PC-9 (cell line): ENCODE data around the gene ZBTB4. TPM values are rescaled to one million over a fixed set of nuclear protein-coding genes. Genes with fewer than 3 reads are reported as not detected.

Source experiments
- BruUV-seq: library from RNA; stranded (reverse); fragments of 400-500 nt; replicated peaks from 2 replicates; lab custom pipeline; 2021; lab: Mats Ljungman, UMichigan
- CTCF ChIA-PET: fragments of 300-600 bp; sonication (Branson Sonifier 250); formaldehyde crosslinking; loops from one replicate; lab custom pipeline; 2022; ENCODE audit warnings: antibody characterized with exemption; lab: Charles Lee
- POLR2A ChIA-PET: fragments of 300-600 bp; sonication (Branson Sonifier 250); formaldehyde crosslinking; loops from one replicate; lab custom pipeline; 2022; ENCODE audit warnings: antibody characterized with exemption; ENCODE audit not compliant: unreplicated experiment; lab: Charles Lee
- DNase-seq, 2 experiments: peaks; one replicate each; pipeline versions ENCODE4 v3.0.0 to v3.0.0-alpha.2; 2015 to 2022; ENCODE audit warnings: mixed read lengths in 1 of 2
- H2AFZ ChIP-seq: fragments of 200-600 bp; sonication (generic); 2 replicates; pipeline ENCODE4 v1.8.1; 2017; ENCODE audit warnings: antibody characterized with exemption
- H3F3A ChIP-seq: fragments of 200-600 bp; sonication (generic); 2 replicates; pipeline ENCODE4 v1.8.1; 2017; ENCODE audit warnings: antibody characterized with exemption, mild to moderate bottlenecking, low read depth; ENCODE audit not compliant: insufficient read depth
- H3K27ac ChIP-seq: fragments of 200-600 bp; sonication (generic); 2 replicates; pipeline ENCODE4 v1.6.1; 2016; ENCODE audit warnings: mixed run types
- H3K27me3 ChIP-seq: fragments of 200-600 bp; sonication (generic); 2 replicates; pipeline ENCODE4 v1.6.1; 2016; ENCODE audit warnings: low read depth, mixed run types; ENCODE audit not compliant: insufficient read depth
- H3K36me3 ChIP-seq: fragments of 200-600 bp; sonication (generic); 2 replicates; pipeline ENCODE4 v1.6.1; 2016; ENCODE audit warnings: low read depth, mixed run types
- H3K4me1 ChIP-seq: fragments of 200-600 bp; sonication (generic); replicated peaks from 2 replicates; pipeline ENCODE4 v1.6.1; 2016; ENCODE audit warnings: mixed run types; ENCODE audit not compliant: insufficient read depth
- H3K4me2 ChIP-seq: fragments of 200-600 bp; sonication (generic); 2 replicates; pipeline ENCODE4 v1.6.1; 2017; ENCODE audit warnings: mixed run types
- H3K4me3 ChIP-seq: fragments of 200-600 bp; sonication (generic); 2 replicates; pipeline ENCODE4 v1.6.1; 2016; ENCODE audit warnings: mixed run types
- H3K79me2 ChIP-seq: fragments of 200-600 bp; sonication (generic); 2 replicates; pipeline ENCODE4 v1.6.1; 2017; ENCODE audit warnings: low read depth, mixed run types
- H3K9me2 ChIP-seq: fragments of 200-600 bp; sonication (generic); 2 replicates; pipeline ENCODE4 v1.8.1; 2017; ENCODE audit warnings: mild to moderate bottlenecking; ENCODE audit not compliant: insufficient read depth
- H3K9me3 ChIP-seq: fragments of 200-600 bp; sonication (generic); 2 replicates; pipeline ENCODE4 v1.8.1; 2016; ENCODE audit warnings: low read depth; ENCODE audit not compliant: insufficient read depth
- H4K20me1 ChIP-seq: fragments of 200-600 bp; sonication (generic); 2 replicates; pipeline ENCODE4 v1.8.1; 2017; ENCODE audit not compliant: insufficient read depth
- EZH2 ChIP-seq: fragments of 200-600 bp; sonication (generic); IDR thresholded peaks from 2 replicates; pipeline ENCODE4 v1.8.0; 2017; ENCODE audit warnings: antibody characterized with exemption, low read depth
- intact Hi-C: fragments of 100-400 bp; cut with micrococcal nuclease; formaldehyde crosslinking; loops from one replicate; pipeline ENCODE4 v1.10.0; 2022; ENCODE audit not compliant: unreplicated experiment
- total RNA-seq: library from RNA; stranded (reverse); gene quantifications from 2 replicates; pipeline ENCODE4 v1.2.3, GENCODE V29; 2021
- TF ChIP-seq, protein P1 (sequence below): fragments of 200-600 bp; sonication (generic); conservative IDR thresholded peaks from 2 replicates; pipeline ENCODE4 v1.6.1; 2017; ENCODE audit warnings: mixed run types, antibody characterized with exemption, mild to moderate bottlenecking, moderate library complexity

Gene ZBTB4
- total RNA-seq, 1 experiment from 2014 or later = 54.0 TPM

DNA sequence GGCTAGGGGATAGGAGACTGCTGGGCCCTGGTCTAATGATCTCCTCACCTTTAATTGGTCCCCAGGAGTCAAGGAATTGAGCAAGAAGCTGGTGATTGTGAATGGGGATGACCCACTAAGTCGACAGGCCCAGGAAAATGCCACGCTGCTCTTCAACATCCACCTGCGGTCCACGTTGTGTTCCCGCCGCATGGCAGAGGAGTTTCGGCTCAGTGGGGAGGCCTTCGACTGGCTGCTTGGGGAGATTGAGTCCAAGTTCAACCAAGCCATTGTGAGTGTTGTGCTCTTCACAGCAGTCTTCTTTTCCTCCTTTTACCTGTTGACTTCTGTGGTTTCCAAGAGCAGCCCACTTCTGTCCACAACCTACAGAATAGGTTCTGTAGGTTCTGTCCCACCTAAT lies 24.1 kb upstream of the ZBTB4 start:
- Histone ChIP-seq H3F3A (peaks cover 5% of the 10 kb centered on the region; the same call in 1 of the 2 replicates), H3K27me3 (no peaks in the 10 kb centered on the region), H3K79me2 (no peaks in the 10 kb centered on the region), H3K36me3 (peaks cover 8% of the 10 kb centered on the region; the same call in 1 of the 2 replicates), H3K9me2 (no peaks in the 10 kb centered on the region), H3K27ac (no peak overlapping the region), H4K20me1 (no peaks in the 10 kb centered on the region), H3K4me1 (no peaks in the 10 kb centered on the region), H3K9me3 (no peaks in the 10 kb centered on the region), H2AFZ (no peak overlapping the region), H3K4me2 (no peak overlapping the region), H3K4me3 (no peak overlapping the region)
- TF ChIP-seq, protein P1, sequence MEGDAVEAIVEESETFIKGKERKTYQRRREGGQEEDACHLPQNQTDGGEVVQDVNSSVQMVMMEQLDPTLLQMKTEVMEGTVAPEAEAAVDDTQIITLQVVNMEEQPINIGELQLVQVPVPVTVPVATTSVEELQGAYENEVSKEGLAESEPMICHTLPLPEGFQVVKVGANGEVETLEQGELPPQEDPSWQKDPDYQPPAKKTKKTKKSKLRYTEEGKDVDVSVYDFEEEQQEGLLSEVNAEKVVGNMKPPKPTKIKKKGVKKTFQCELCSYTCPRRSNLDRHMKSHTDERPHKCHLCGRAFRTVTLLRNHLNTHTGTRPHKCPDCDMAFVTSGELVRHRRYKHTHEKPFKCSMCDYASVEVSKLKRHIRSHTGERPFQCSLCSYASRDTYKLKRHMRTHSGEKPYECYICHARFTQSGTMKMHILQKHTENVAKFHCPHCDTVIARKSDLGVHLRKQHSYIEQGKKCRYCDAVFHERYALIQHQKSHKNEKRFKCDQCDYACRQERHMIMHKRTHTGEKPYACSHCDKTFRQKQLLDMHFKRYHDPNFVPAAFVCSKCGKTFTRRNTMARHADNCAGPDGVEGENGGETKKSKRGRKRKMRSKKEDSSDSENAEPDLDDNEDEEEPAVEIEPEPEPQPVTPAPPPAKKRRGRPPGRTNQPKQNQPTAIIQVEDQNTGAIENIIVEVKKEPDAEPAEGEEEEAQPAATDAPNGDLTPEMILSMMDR = no peak
- no peak for TF ChIP-seq EZH2
- BruUV-seq = no TSS peak
- intact Hi-C loops = loop anchor here (5.0 kb wide), 2 partner anchors 66 to 146 kb away; partner anchors contain the start of genes FGF11, TMEM102 and TMEM95
- POLR2A ChIA-PET = no interaction called here
- DNase-seq = no peak
- CTCF ChIA-PET = interaction anchor here (0.6 kb wide), 1 partner anchor 39 kb away, joined by 4 read pairs; no protein-coding TSS in a partner anchor

DNA sequence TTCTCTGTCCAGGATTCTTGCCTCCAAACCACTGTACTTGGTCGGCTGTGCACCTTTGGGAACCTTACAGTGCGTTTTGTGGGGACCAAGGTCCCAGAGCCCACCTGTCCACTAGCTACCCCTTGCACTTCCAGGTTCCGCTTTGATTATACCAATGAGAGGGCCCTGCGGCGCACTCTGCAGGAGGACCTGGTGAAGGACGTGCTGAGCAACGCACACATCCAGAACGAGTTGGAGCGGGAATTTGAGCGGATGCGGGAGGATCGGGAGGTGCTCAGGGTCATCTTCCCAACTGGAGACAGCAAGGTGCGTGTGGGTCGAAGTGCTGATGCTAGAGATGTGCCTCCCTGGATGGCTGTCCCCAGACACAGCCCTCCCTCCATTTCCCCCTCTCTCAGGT lies 23.6 kb upstream of the ZBTB4 start:
- no TSS peak for BruUV-seq
- no peak for TF ChIP-seq EZH2
- TF ChIP-seq, protein P1 = peak; percentile 31; the same call in 1 of the 2 replicates
- H2AFZ ChIP-seq = no peak overlapping the region
- ChIA-PET POLR2A (no interaction called here), CTCF (no interaction called here)
- H3F3A ChIP-seq = peaks cover 5% of the 10 kb centered on the region; the same call in 1 of the 2 replicates
- no peaks in the 10 kb centered on the region for H4K20me1 ChIP-seq
- H3K4me1 ChIP-seq = no peaks in the 10 kb centered on the region
- DNase-seq = no peak
- no peaks in the 10 kb centered on the region for H3K79me2 ChIP-seq
- H3K9me2 ChIP-seq = no peaks in the 10 kb centered on the region
- H3K27me3 ChIP-seq = no peaks in the 10 kb centered on the region
- no peak overlapping the region for H3K4me3 ChIP-seq
- H3K27ac ChIP-seq = no peak overlapping the region
- intact Hi-C loops = loop anchor here (5.0 kb wide), 2 partner anchors 66 to 146 kb away; partner anchors contain the start of genes FGF11, TMEM102 and TMEM95
- H3K36me3 ChIP-seq = peaks cover 8% of the 10 kb centered on the region; the same call in 1 of the 2 replicates
- no peak overlapping the region for H3K4me2 ChIP-seq
- H3K9me3 ChIP-seq = no peaks in the 10 kb centered on the region

DNA sequence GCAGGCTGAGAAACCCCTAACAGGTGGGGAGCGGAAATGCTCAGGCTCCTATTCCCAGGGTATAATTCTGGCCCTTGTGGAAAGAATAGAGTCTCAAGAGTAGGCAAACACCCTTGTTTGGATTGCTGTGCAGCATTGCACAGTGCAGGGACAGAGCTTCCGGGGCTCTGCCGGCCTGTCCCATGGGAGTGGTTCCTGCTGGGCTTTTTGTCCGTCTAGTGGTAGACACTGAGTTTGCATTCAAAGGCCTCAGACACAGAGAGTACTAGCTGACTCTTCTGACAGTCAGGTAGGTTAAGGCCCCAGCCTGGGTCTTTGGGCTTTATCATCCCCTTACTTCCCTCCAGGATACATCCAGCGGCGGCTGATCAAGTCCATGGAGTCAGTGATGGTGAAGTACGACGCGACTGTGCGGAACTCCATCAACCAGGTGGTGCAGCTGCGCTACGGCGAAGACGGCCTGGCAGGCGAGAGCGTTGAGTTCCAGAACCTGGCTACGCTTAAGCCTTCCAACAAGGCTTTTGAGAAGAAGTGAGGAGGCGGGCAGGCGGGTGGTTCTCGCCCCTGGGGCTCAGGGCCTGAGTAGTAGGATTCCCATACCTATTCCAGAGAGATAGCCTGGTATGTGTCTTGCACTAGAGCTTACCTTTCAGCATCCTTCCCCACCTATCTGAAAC lies 22.9 kb upstream of the ZBTB4 start:
- peaks cover 8% of the 10 kb centered on the region; the same call in 1 of the 2 replicates for H3K36me3 ChIP-seq

More for the DNA sequence above, 22.9 kb upstream of the ZBTB4 start:
- BruUV-seq = no TSS peak
- Histone ChIP-seq H3K4me2 (no peak overlapping the region), H3K9me3 (no peaks in the 10 kb centered on the region), H3K4me3 (no peak overlapping the region), H4K20me1 (no peaks in the 10 kb centered on the region), H3K4me1 (no peaks in the 10 kb centered on the region), H3F3A (peaks cover 5% of the 10 kb centered on the region; the same call in 1 of the 2 replicates), H3K27me3 (no peaks in the 10 kb centered on the region), H3K79me2 (no peaks in the 10 kb centered on the region), H3K27ac (no peak overlapping the region), H3K9me2 (no peaks in the 10 kb centered on the region), H2AFZ (no peak overlapping the region)
- ChIA-PET POLR2A (interaction anchor here (0.5 kb wide), 1 partner anchor 125 kb away, joined by 7 read pairs; no protein-coding TSS in a partner anchor), CTCF (no interaction called here)
- DNase-seq = no peak
- intact Hi-C loops = loop anchor here (5.0 kb wide), 2 partner anchors 65 to 145 kb away; partner anchors contain the start of genes FGF11, TMEM102 and TMEM95
- TF ChIP-seq, protein P1 = no peak
- no peak for TF ChIP-seq EZH2
